BLaER1 (cell line): ENCODE data around the gene ASB3.

Experiments
- H3K27ac ChIP-seq: shearing (Covaris generic); formaldehyde crosslinking; 2 replicates; pipeline ENCODE4 v1.8.1; 2022
- H3K27me3 ChIP-seq: shearing (Covaris generic); formaldehyde crosslinking; 2 replicates; pipeline ENCODE4 v1.8.1; 2022
- H3K36me3 ChIP-seq: shearing (Covaris generic); formaldehyde crosslinking; 2 replicates; pipeline ENCODE4 v1.8.1; 2022
- H3K4me1 ChIP-seq: shearing (Covaris generic); formaldehyde crosslinking; 2 replicates; pipeline ENCODE4 v1.8.1; 2022
- H3K4me2 ChIP-seq: shearing (Covaris generic); formaldehyde crosslinking; 2 replicates; pipeline ENCODE4 v1.8.1; 2022
- H3K4me3 ChIP-seq: shearing (Covaris generic); formaldehyde crosslinking; 2 replicates; pipeline ENCODE4 v1.8.1; 2022
- H3K9ac ChIP-seq: shearing (Covaris generic); formaldehyde crosslinking; 2 replicates; pipeline ENCODE4 v1.8.1; 2022
- H3K9me3 ChIP-seq: shearing (Covaris generic); formaldehyde crosslinking; 2 replicates; pipeline ENCODE4 v1.8.1; 2022
- H4K20me1 ChIP-seq: shearing (Covaris generic); formaldehyde crosslinking; 2 replicates; pipeline ENCODE4 v1.8.1; 2022
- Cebpa-rat ChIP-seq: shearing (Covaris generic); IDR thresholded peaks from 2 replicates; pipeline ENCODE4 v1.8.1; 2022

Gene ASB3

DNA sequence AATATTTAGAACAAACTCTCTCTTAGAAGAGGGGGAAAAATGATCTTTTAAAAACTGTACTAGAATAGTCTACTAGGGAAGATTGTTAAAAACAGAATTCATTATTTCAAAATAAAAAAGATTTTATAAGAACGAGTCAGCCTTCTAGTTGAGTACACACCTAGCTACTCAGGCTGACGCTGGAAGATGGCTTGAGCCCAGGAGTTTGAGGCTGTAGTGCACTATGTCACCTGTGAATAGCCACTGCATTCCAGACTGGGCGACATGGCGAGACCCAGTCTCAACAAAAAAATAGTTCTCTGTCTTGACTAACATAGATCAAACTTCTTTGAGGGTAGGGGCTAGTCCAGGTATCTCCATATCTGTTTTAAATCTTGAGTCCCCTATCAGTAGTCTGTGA is 34.0 kb upstream of the ASB3 start:
- H3K4me1 ChIP-seq, result peaks cover 5% of the 10 kb centered on the region
- no peaks in the 10 kb centered on the region for H4K20me1 ChIP-seq
- no peak overlapping the region for H3K9ac ChIP-seq
- H3K9me3 ChIP-seq, result no peaks in the 10 kb centered on the region
- no peak overlapping the region for H3K27ac ChIP-seq
- H3K4me3 ChIP-seq, result no peak overlapping the region
- TF ChIP-seq Cebpa-rat, result no peak
- H3K4me2 ChIP-seq, result no peak overlapping the region
- peaks cover 43% of the 10 kb centered on the region for H3K36me3 ChIP-seq
- H3K27me3 ChIP-seq, result no peaks in the 10 kb centered on the region

DNA sequence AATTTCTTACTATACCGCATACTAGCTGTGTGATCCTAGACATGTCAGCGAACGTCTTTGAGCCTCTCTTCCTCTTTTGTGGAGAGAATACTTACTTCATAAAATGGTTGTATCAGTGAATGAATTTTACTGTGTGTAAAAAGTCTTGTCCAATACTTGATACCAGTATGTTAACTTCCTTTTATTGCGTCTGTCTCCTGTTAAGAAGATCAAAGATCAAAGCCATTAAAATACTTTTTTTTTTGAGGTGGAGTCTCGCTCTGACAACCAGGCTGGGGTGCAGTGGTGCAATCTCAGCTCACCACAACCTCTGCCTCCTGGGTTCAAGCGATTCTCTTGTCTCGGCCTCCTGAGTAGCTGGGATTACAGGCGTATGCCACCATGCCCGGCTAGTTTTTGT is 33.3 kb upstream of the ASB3 start:
- H3K27me3 ChIP-seq, result no peaks in the 10 kb centered on the region
- H3K9me3 ChIP-seq, result no peaks in the 10 kb centered on the region
- TF ChIP-seq Cebpa-rat, result no peak
- peaks cover 49% of the 10 kb centered on the region for H3K36me3 ChIP-seq
- peaks cover 5% of the 10 kb centered on the region for H3K4me1 ChIP-seq
- no peak overlapping the region for H3K4me3 ChIP-seq
- no peaks in the 10 kb centered on the region for H4K20me1 ChIP-seq
- H3K9ac ChIP-seq, result no peak overlapping the region
- H3K27ac ChIP-seq, result no peak overlapping the region
- no peak overlapping the region for H3K4me2 ChIP-seq

GRCh38 chr2:53819634-53820033 is 32.9 kb upstream of the ASB3 start:
- Histone ChIP-seq H3K9me3 (no peaks in the 10 kb centered on the region), H3K27me3 (no peaks in the 10 kb centered on the region), H3K4me2 (no peak overlapping the region), H3K36me3 (peaks cover 53% of the 10 kb centered on the region), H3K4me3 (no peak overlapping the region), H4K20me1 (no peaks in the 10 kb centered on the region), H3K9ac (no peak overlapping the region), H3K27ac (no peak overlapping the region), H3K4me1 (peaks cover 5% of the 10 kb centered on the region)
- TF ChIP-seq Cebpa-rat, result no peak

GRCh38 chr2:53818854-53819435 is 32.2 kb upstream of the ASB3 start:
- Histone ChIP-seq H3K4me3 (no peak overlapping the region), H3K27me3 (no peaks in the 10 kb centered on the region), H3K9ac (no peak overlapping the region), H3K27ac (no peak overlapping the region), H3K4me1 (peaks cover 5% of the 10 kb centered on the region), H3K9me3 (no peaks in the 10 kb centered on the region), H3K4me2 (no peak overlapping the region), H4K20me1 (no peaks in the 10 kb centered on the region), H3K36me3 (peaks cover 54% of the 10 kb centered on the region)
- no peak for TF ChIP-seq Cebpa-rat

GRCh38 chr2:53813151-53813550 is 26.4 kb upstream of the ASB3 start:
- TF ChIP-seq Cebpa-rat, result no peak
- Histone ChIP-seq H3K9ac (no peak overlapping the region), H4K20me1 (no peaks in the 10 kb centered on the region), H3K9me3 (no peaks in the 10 kb centered on the region), H3K27ac (no peak overlapping the region), H3K4me3 (no peak overlapping the region), H3K36me3 (peaks cover 78% of the 10 kb centered on the region), H3K4me1 (no peaks in the 10 kb centered on the region), H3K27me3 (no peaks in the 10 kb centered on the region), H3K4me2 (no peak overlapping the region)

DNA sequence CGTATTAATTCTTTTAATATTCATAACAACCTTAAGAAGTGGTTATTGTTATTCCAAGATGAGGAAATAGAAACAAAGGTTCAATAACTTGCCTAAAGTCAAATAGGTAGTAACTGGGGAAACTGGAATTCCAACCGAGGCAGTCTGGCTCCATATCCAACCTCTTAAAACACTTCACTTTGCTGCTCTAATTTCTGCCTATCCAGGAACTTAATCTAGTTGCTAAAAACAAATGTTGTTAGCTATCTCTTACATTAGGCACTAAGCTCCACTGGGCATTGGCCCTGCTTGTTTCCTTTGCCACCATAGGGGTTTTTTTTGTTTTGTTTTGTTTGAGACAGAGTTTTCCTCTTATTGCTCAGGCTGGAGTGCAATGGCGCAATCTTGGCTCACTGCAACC is 24.8 kb upstream of the ASB3 start:
- Histone ChIP-seq H3K4me1 (no peaks in the 10 kb centered on the region), H3K4me2 (no peak overlapping the region), H3K4me3 (no peak overlapping the region), H3K9ac (no peak overlapping the region), H3K9me3 (no peaks in the 10 kb centered on the region), H4K20me1 (no peaks in the 10 kb centered on the region), H3K27ac (no peak overlapping the region), H3K27me3 (no peaks in the 10 kb centered on the region), H3K36me3 (peaks cover 83% of the 10 kb centered on the region)
- no peak for TF ChIP-seq Cebpa-rat

DNA sequence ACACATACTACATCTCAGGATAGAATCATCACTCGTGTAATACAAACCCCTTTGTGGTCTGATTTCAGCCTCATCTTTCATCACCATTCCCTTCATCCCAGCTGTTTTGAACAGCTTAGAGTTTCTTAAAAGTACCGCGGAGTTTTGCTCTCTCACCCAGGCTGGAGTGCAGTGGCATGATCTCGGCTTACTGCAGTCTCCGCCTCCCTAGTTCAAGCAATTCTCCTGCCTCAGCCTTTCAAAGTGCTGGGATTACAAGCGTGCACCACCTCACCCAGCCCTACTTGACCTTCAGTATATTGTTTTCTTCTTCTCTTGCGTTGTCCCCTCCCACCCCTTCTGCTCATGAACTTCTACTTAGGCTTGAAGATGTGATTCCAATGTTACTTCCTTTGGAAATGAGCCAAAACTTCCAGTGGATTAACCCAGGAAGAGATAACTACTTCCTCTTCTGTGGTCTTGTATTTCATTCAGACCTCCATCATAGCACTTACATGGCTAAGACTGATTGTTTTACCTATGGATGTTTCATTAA is 15.9 kb upstream of the ASB3 start:
- no peaks in the 10 kb centered on the region for H3K27me3 ChIP-seq
- no peak overlapping the region for H3K27ac ChIP-seq
- peaks cover 81% of the 10 kb centered on the region for H3K36me3 ChIP-seq
- no peak for TF ChIP-seq Cebpa-rat
- no peak overlapping the region for H3K9ac ChIP-seq
- H3K4me1 ChIP-seq, result no peaks in the 10 kb centered on the region
- no peak overlapping the region for H3K4me2 ChIP-seq
- H4K20me1 ChIP-seq, result no peaks in the 10 kb centered on the region
- H3K9me3 ChIP-seq, result no peaks in the 10 kb centered on the region
- H3K4me3 ChIP-seq, result no peak overlapping the region

- no peak overlapping the region for H3K4me2 ChIP-seq
- no peak for TF ChIP-seq Cebpa-rat
- no peak overlapping the region for H3K4me3 ChIP-seq
- H4K20me1 ChIP-seq, result no peaks in the 10 kb centered on the region
- no peaks in the 10 kb centered on the region for H3K9me3 ChIP-seq
- H3K9ac ChIP-seq, result no peak overlapping the region
- H3K27ac ChIP-seq, result no peak overlapping the region
- no peaks in the 10 kb centered on the region for H3K27me3 ChIP-seq
- no peaks in the 10 kb centered on the region for H3K4me1 ChIP-seq
- peaks cover 80% of the 10 kb centered on the region for H3K36me3 ChIP-seq
Measured at GRCh38 chr2:53801547-53801946, 14.8 kb upstream of the ASB3 start.

GRCh38 chr2:53793821-53794220 is 7.1 kb upstream of the ASB3 start:
- TF ChIP-seq Cebpa-rat, result no peak
- Histone ChIP-seq H4K20me1 (peaks cover 28% of the 10 kb centered on the region; the same call in 1 of the 2 replicates), H3K36me3 (peaks cover 41% of the 10 kb centered on the region)

DNA sequence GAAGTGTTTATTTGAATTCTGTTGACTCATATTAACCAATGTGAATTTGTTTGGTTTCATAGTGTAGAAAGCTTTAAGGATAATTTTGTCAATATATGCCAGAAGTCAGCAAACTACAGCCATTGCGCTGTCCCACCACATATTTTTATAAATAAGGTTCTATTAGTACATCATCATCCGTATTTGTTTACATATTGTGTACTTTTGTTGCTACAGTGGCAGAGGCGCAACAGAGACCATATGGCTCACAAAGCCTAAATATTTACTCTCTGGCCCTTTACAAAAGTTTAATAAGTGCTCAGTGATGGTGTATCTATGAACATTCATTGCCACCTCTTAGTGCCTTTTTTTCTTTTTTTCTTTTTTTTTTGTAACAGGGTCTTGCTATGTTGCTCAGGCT is 6.5 kb upstream of the ASB3 start:
- H3K9ac ChIP-seq, result no peak overlapping the region
- H3K4me2 ChIP-seq, result no peak overlapping the region
- H3K27ac ChIP-seq, result no peak overlapping the region
- H3K4me1 ChIP-seq, result peaks cover 11% of the 10 kb centered on the region
- TF ChIP-seq Cebpa-rat, result no peak
- H3K4me3 ChIP-seq, result no peak overlapping the region
- H4K20me1 ChIP-seq, result peaks cover 31% of the 10 kb centered on the region
- no peaks in the 10 kb centered on the region for H3K27me3 ChIP-seq
- H3K9me3 ChIP-seq, result no peaks in the 10 kb centered on the region
- H3K36me3 ChIP-seq, result peaks cover 38% of the 10 kb centered on the region

More at GRCh38 chr2:53793821-53794220, 7.1 kb upstream of the ASB3 start:
- Histone ChIP-seq H3K4me1 (peaks cover 5% of the 10 kb centered on the region; the same call in 1 of the 2 replicates), H3K9me3 (no peaks in the 10 kb centered on the region), H3K27me3 (no peaks in the 10 kb centered on the region), H3K27ac (no peak overlapping the region), H3K9ac (no peak overlapping the region), H3K4me3 (no peak overlapping the region), H3K4me2 (no peak overlapping the region)
